H9 (cell line): ENCODE measurements around the gene DNMT3B. TPM values are rescaled to one million over a fixed set of nuclear protein-coding genes. Genes with fewer than 3 reads are reported as not detected.

ENCODE experiments used
- DNase-seq: peaks from one replicate; pipeline ENCODE4 v3.0.0-alpha.2; 2017
- H2AFZ ChIP-seq: one replicate; pipeline ENCODE4 v1.6.1; 2013; ENCODE audit warnings: mild to moderate bottlenecking, low read length, control low read depth, moderate library complexity
- H2AK5ac ChIP-seq: 2 replicates; pipeline ENCODE4 v1.6.1; 2013; ENCODE audit warnings: low read length, control low read depth, mixed read lengths; ENCODE audit not compliant: insufficient read length
- H2BK120ac ChIP-seq: one replicate; pipeline ENCODE4 v1.6.1; 2013; ENCODE audit warnings: low read depth, mild to moderate bottlenecking, low read length, control low read depth, inconsistent platforms; ENCODE audit not compliant: poor library complexity, severe bottlenecking
- H2BK12ac ChIP-seq: 2 replicates; pipeline ENCODE4 v1.6.1; 2013; ENCODE audit warnings: low read length, control low read depth, mixed read lengths, low read depth; ENCODE audit not compliant: insufficient read length
- H2BK15ac ChIP-seq: 2 replicates; pipeline ENCODE4 v1.6.1; 2013; ENCODE audit warnings: low read depth, low read length, control low read depth
- H2BK20ac ChIP-seq: one replicate; pipeline ENCODE4 v1.6.1; 2013; ENCODE audit warnings: low read depth, mild to moderate bottlenecking, low read length, control low read depth, inconsistent platforms; ENCODE audit not compliant: poor library complexity, severe bottlenecking
- H2BK5ac ChIP-seq: 2 replicates; pipeline ENCODE4 v1.6.1; 2013; ENCODE audit warnings: low read length, control low read depth, mixed read lengths; ENCODE audit not compliant: insufficient read length
- H3K14ac ChIP-seq: 2 replicates; pipeline ENCODE4 v1.6.1; 2013; ENCODE audit warnings: low read length, control low read depth; ENCODE audit not compliant: insufficient read depth
- H3K18ac ChIP-seq: 2 replicates; pipeline ENCODE4 v1.6.1; 2013; ENCODE audit warnings: low read depth, mild to moderate bottlenecking, mixed read lengths, low read length, control low read depth; ENCODE audit not compliant: insufficient read length
- H3K23ac ChIP-seq: 2 replicates; pipeline ENCODE4 v1.6.1; 2013; ENCODE audit warnings: low read length, control low read depth, mixed read lengths, low read depth; ENCODE audit not compliant: insufficient read length
- H3K23me2 ChIP-seq: 2 replicates; pipeline ENCODE4 v1.6.1; 2013; ENCODE audit warnings: low read depth, mild to moderate bottlenecking, mixed read lengths, low read length, control low read depth; ENCODE audit not compliant: insufficient read length, poor library complexity, severe bottlenecking
- H3K27ac ChIP-seq: 2 replicates; pipeline ENCODE4 v1.5.1; 2013; ENCODE audit warnings: low read length, control low read depth, mixed read lengths, low read depth; ENCODE audit not compliant: insufficient read length
- H3K27me3 ChIP-seq: 2 replicates; pipeline ENCODE4 v1.6.1; 2013; ENCODE audit warnings: low read length, control low read depth, inconsistent platforms; ENCODE audit not compliant: insufficient read depth
- H3K4ac ChIP-seq: 2 replicates; pipeline ENCODE4 v1.6.1; 2013; ENCODE audit warnings: low read depth, mild to moderate bottlenecking, control low read depth, inconsistent platforms, low read length, moderate library complexity
- H3K4me1 ChIP-seq: 2 replicates; pipeline ENCODE4 v1.6.1; 2013; ENCODE audit warnings: low read length, control low read depth, inconsistent platforms; ENCODE audit not compliant: insufficient read depth
- H3K4me2 ChIP-seq: 2 replicates; pipeline ENCODE4 v1.6.1; 2013; ENCODE audit warnings: low read length, control low read depth, mixed read lengths; ENCODE audit not compliant: insufficient read length, insufficient read depth
- H3K56ac ChIP-seq: 2 replicates; pipeline ENCODE4 v1.6.1; 2013; ENCODE audit warnings: low read depth, mild to moderate bottlenecking, mixed read lengths, low read length, control low read depth; ENCODE audit not compliant: insufficient read length
- H3K79me1 ChIP-seq: 2 replicates; pipeline ENCODE4 v1.6.1; 2013; ENCODE audit warnings: low read depth, mild to moderate bottlenecking, moderate library complexity, low read length, control low read depth, inconsistent platforms; ENCODE audit not compliant: insufficient read depth, poor library complexity, severe bottlenecking
- H3K79me2 ChIP-seq: 2 replicates; pipeline ENCODE4 v1.6.1; 2013; ENCODE audit warnings: low read length, control low read depth, inconsistent platforms; ENCODE audit not compliant: insufficient read depth
- H3K9ac ChIP-seq: 2 replicates; pipeline ENCODE4 v1.6.1; 2013; ENCODE audit warnings: low read length, control low read depth, mixed read lengths; ENCODE audit not compliant: insufficient read length; ENCODE audit errors: extremely low read depth
- H3K9me3 ChIP-seq: one replicate; pipeline ENCODE4 v1.6.1; 2013; ENCODE audit warnings: low read depth, low read length, inconsistent platforms; ENCODE audit not compliant: control insufficient read depth
- H3T11ph ChIP-seq: one replicate; pipeline ENCODE4 v1.6.1; 2013; ENCODE audit warnings: mild to moderate bottlenecking, low read length, control low read depth, inconsistent platforms
- H4K20me1 ChIP-seq: one replicate; pipeline ENCODE4 v1.6.1; 2013; ENCODE audit not compliant: control insufficient read depth, insufficient read length, insufficient read depth
- H4K5ac ChIP-seq: 2 replicates; pipeline ENCODE4 v1.6.1; 2013; ENCODE audit warnings: low read depth, mild to moderate bottlenecking, mixed read lengths, low read length, control low read depth; ENCODE audit not compliant: insufficient read length
- H4K8ac ChIP-seq: replicated peaks from 2 replicates; pipeline ENCODE4 v1.6.1; 2013; ENCODE audit warnings: low read length, control low read depth, mixed read lengths, low read depth; ENCODE audit not compliant: insufficient read length
- H4K91ac ChIP-seq: 2 replicates; pipeline ENCODE4 v1.6.1; 2013; ENCODE audit warnings: low read depth, mild to moderate bottlenecking, moderate library complexity, mixed read lengths, low read length, control low read depth; ENCODE audit not compliant: insufficient read length
- H3K27ac Mint-ChIP-seq, 3 experiments: 2 replicates in 2 of 3; 3 replicates in 1 of 3; pipeline ENCODE4 v1.8.0; 2020 to 2021; ENCODE audit warnings: mixed read lengths in 3 of 3, mild to moderate bottlenecking in 1 of 3, moderate library complexity in 1 of 3
- H3K27me3 Mint-ChIP-seq: 2 replicates; pipeline ENCODE4 v1.8.0; 2021; ENCODE audit warnings: low read depth, mild to moderate bottlenecking, moderate library complexity, mixed read lengths
- H3K36me3 Mint-ChIP-seq, 3 experiments: 2 replicates in 2 of 3; 3 replicates in 1 of 3; pipeline ENCODE4 v1.8.0; 2020 to 2021; ENCODE audit warnings: low read depth in 3 of 3, mixed read lengths in 3 of 3; ENCODE audit not compliant: insufficient read depth in 1 of 3
- H3K4me1 Mint-ChIP-seq, 2 experiments: 2 replicates each; pipeline ENCODE4 v1.8.0; 2020; ENCODE audit warnings: mixed read lengths in 2 of 2
- H3K4me3 Mint-ChIP-seq, 2 experiments: 2 replicates in 1 of 2; 3 replicates in 1 of 2; pipeline ENCODE4 v1.8.0; 2020 to 2021; ENCODE audit warnings: mild to moderate bottlenecking in 2 of 2, mixed read lengths in 2 of 2, moderate library complexity in 1 of 2
- H3K9me3 Mint-ChIP-seq, 2 experiments: 2 replicates in 1 of 2; 3 replicates in 1 of 2; pipeline ENCODE4 v1.8.0; 2020; ENCODE audit warnings: mild to moderate bottlenecking in 2 of 2, mixed read lengths in 2 of 2, moderate library complexity in 1 of 2
- WGBS: extraction: QIAGEN DNeasy Blood & Tissue Kit; methylation state at CpG from one replicate; pipeline ENCODE4 v1.1.7; 2013; ENCODE audit warnings: missing lambda C conversion rate, low lambda C conversion rate, mixed read lengths; ENCODE audit not compliant: insufficient read length; ENCODE audit errors: extremely low coverage; 5-methylcytosine and 5-hydroxymethylcytosine counted together
- total RNA-seq: library from RNA; stranded (reverse); gene quantifications from 2 replicates; pipeline ENCODE4 v1.2.1, GENCODE V29; 2021
- TF ChIP-seq, protein P1 (sequence below): fragments of 200-600 bp; sonication (generic); conservative IDR thresholded peaks from 3 replicates; pipeline ENCODE4 v1.8.0; 2021; ENCODE audit warnings: antibody characterized with exemption, mild to moderate bottlenecking

The DNMT3B gene
- total RNA-seq, 1 experiment from 2014 or later, result 980 TPM

DNA sequence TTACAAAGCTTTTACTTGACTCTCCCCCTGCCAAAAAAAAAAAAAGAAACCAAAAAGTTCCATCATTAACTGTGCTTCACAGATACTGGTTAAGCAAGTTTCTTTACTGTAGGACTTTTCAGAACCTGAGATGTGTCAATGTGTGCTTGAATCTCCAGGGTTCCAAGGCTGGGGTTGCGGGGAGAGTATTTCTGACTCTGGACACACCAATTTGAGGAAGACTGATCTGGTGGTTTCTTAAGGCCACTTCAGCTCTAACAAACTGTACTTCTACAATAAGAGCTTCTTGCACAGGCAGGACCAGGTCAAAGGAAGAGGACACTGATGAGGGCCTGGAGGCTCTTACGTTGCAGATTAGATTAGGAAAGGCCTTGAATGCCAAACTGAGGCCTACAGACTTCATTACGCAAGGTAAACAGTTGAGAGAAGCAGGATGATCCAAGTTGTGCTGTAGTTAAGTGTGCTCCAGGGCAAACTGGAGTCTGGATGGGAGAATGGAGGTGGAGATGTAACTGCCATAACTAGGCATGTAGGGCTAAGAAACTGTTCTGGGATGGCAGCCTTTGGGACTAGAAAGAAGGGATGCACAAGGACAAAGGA, 43.3 kb upstream of the DNMT3B start:
- no peak overlapping the region for H3K4ac ChIP-seq
- no peak overlapping the region for H2BK12ac ChIP-seq
- Mint-ChIP-seq H3K27me3 (no peaks in the 10 kb centered on the region), H3K9me3 (no peaks in the 10 kb centered on the region; a peak in 1 of 5 replicates), H3K27ac (peak overlapping the region in 2 of 3 experiments; percentile 6 to 57; a peak in 3 of 7 replicates), H3K4me3 (no peak overlapping the region), H3K4me1 (no peaks in the 10 kb centered on the region), H3K36me3 (peaks cover 16 to 67% (median 43%) of the 10 kb centered on the region in 3 experiments; a peak in 6 of 7 replicates)
- no peak for DNase-seq
- H3K14ac ChIP-seq, result no peak overlapping the region
- H2AFZ ChIP-seq, result no peak overlapping the region
- peak overlapping the region; percentile 48 for H3K9ac ChIP-seq
- H3K56ac ChIP-seq, result no peak overlapping the region
- no peak overlapping the region for H3K27ac ChIP-seq
- H3K4me2 ChIP-seq, result no peak overlapping the region
- H2BK120ac ChIP-seq, result no peak overlapping the region
- no peak overlapping the region for H2AK5ac ChIP-seq
- no peak overlapping the region for H4K8ac ChIP-seq
- H3K27me3 ChIP-seq, result no peaks in the 10 kb centered on the region
- H4K5ac ChIP-seq, result no peak overlapping the region
- no peak overlapping the region for H4K91ac ChIP-seq
- TF ChIP-seq, protein P1, sequence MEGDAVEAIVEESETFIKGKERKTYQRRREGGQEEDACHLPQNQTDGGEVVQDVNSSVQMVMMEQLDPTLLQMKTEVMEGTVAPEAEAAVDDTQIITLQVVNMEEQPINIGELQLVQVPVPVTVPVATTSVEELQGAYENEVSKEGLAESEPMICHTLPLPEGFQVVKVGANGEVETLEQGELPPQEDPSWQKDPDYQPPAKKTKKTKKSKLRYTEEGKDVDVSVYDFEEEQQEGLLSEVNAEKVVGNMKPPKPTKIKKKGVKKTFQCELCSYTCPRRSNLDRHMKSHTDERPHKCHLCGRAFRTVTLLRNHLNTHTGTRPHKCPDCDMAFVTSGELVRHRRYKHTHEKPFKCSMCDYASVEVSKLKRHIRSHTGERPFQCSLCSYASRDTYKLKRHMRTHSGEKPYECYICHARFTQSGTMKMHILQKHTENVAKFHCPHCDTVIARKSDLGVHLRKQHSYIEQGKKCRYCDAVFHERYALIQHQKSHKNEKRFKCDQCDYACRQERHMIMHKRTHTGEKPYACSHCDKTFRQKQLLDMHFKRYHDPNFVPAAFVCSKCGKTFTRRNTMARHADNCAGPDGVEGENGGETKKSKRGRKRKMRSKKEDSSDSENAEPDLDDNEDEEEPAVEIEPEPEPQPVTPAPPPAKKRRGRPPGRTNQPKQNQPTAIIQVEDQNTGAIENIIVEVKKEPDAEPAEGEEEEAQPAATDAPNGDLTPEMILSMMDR, result no peak
- H3K23ac ChIP-seq, result no peak overlapping the region
- H3K4me1 ChIP-seq, result no peaks in the 10 kb centered on the region
- H3K79me1 ChIP-seq, result no peaks in the 10 kb centered on the region
- H3K23me2 ChIP-seq, result no peaks in the 10 kb centered on the region
- WGBS, result no CpG with 5 or more reads among the region's 3 CpGs
- H3K79me2 ChIP-seq, result no peaks in the 10 kb centered on the region
- H3K18ac ChIP-seq, result no peak overlapping the region
- no peak overlapping the region for H2BK15ac ChIP-seq
- no peaks in the 10 kb centered on the region for H3K9me3 ChIP-seq
- H2BK5ac ChIP-seq, result no peak overlapping the region
- no peak overlapping the region for H3T11ph ChIP-seq
- H4K20me1 ChIP-seq, result no peaks in the 10 kb centered on the region
- no peak overlapping the region for H2BK20ac ChIP-seq
